IMR-90 (cell line): Measurements from ENCODE around the gene PXDC1. TPM values are rescaled to one million over a fixed set of nuclear protein-coding genes. Genes with fewer than 3 reads are reported as not detected.

Experiments
- ATAC-seq: fragments of 200-7000 bp; cut with Tn5 transposase; 2 replicates; pipeline ENCODE4 v1.9.1; 2020; ENCODE audit warnings: low read depth, mild to moderate bottlenecking, moderate library complexity
- BruUV-seq: library from RNA; stranded (reverse); fragments of 400-500 nt; replicated peaks from 2 replicates; lab custom pipeline; 2021; lab: Mats Ljungman, UMichigan
- CTCF ChIA-PET: fragments of 300-600 bp; formaldehyde crosslinking; extraction: SDS; loops from one replicate; lab custom pipeline; 2021; ENCODE audit warnings: antibody characterized with exemption; lab: Yijun Ruan, JAX
- POLR2A ChIA-PET: fragments of 300-600 bp; sonication (Branson Sonifier 250); formaldehyde crosslinking; loops from one replicate; lab custom pipeline; 2022; ENCODE audit warnings: antibody characterized with exemption; ENCODE audit not compliant: unreplicated experiment; lab: Charles Lee
- DNase-seq: peaks from one replicate; pipeline ENCODE4 v3.0.0; 2013
- H2AFZ ChIP-seq: replicated peaks from 2 replicates; pipeline ENCODE3; 2013; ENCODE audit warnings: low read length, mild to moderate bottlenecking; ENCODE audit not compliant: poor library complexity
- H2AK5ac ChIP-seq: 2 replicates; pipeline ENCODE4 v1.6.1; 2013; ENCODE audit warnings: low read depth, low read length, inconsistent platforms
- H2AK9ac ChIP-seq: replicated peaks from 2 replicates; pipeline ENCODE3; 2013; ENCODE audit warnings: mild to moderate bottlenecking, low read depth, low read length, moderate library complexity; ENCODE audit not compliant: poor library complexity
- H2BK120ac ChIP-seq: 2 replicates; pipeline ENCODE4 v1.6.1; 2013; ENCODE audit warnings: low read depth, low read length, inconsistent platforms
- H2BK15ac ChIP-seq: 3 replicates; pipeline ENCODE4 v1.6.1; 2013; ENCODE audit warnings: low read depth, low read length, inconsistent platforms
- H2BK20ac ChIP-seq: 2 replicates; pipeline ENCODE4 v1.6.1; 2013; ENCODE audit warnings: low read depth, mild to moderate bottlenecking, inconsistent platforms, low read length, moderate library complexity
- H2BK5ac ChIP-seq: 2 replicates; pipeline ENCODE4 v1.6.1; 2013; ENCODE audit warnings: mild to moderate bottlenecking, low read depth, low read length, inconsistent platforms; ENCODE audit not compliant: poor library complexity, severe bottlenecking
- H3K14ac ChIP-seq: replicated peaks from 2 replicates; pipeline ENCODE4 v1.6.1; 2013; ENCODE audit warnings: low read depth, low read length, inconsistent platforms
- H3K18ac ChIP-seq: 2 replicates; pipeline ENCODE4 v1.6.1; 2013; ENCODE audit warnings: low read depth, low read length, control low read depth
- H3K23ac ChIP-seq: 2 replicates; pipeline ENCODE4 v1.6.1; 2013; ENCODE audit warnings: low read depth, low read length, inconsistent platforms
- H3K27ac ChIP-seq: 2 replicates; pipeline ENCODE4 v1.5.1; 2013; ENCODE audit warnings: mild to moderate bottlenecking, control low read depth, low read length; ENCODE audit not compliant: insufficient read depth
- H3K27me3 ChIP-seq: 2 replicates; pipeline ENCODE4 v1.6.1; 2013; ENCODE audit warnings: low read length; ENCODE audit not compliant: control insufficient read depth, insufficient read depth
- H3K36me3 ChIP-seq: 2 replicates; pipeline ENCODE4 v1.6.1; 2013; ENCODE audit warnings: low read length, mixed read lengths; ENCODE audit not compliant: control insufficient read depth, insufficient read depth
- H3K4ac ChIP-seq: 2 replicates; pipeline ENCODE4 v1.6.1; 2013; ENCODE audit warnings: low read depth, low read length, inconsistent platforms
- H3K4me1 ChIP-seq: 2 replicates; pipeline ENCODE4 v1.6.1; 2013; ENCODE audit warnings: low read length, mixed read lengths; ENCODE audit not compliant: control insufficient read depth, insufficient read depth
- H3K4me2 ChIP-seq: 2 replicates; pipeline ENCODE4 v1.6.1; 2013; ENCODE audit warnings: low read depth, mild to moderate bottlenecking, control low read depth, low read length, moderate library complexity
- H3K4me3 ChIP-seq: 2 replicates; pipeline ENCODE4 v1.5.1; 2013; ENCODE audit warnings: low read depth, mild to moderate bottlenecking, control low read depth, low read length, moderate library complexity; ENCODE audit not compliant: insufficient read depth
- H3K56ac ChIP-seq: 2 replicates; pipeline ENCODE4 v1.6.1; 2013; ENCODE audit warnings: low read length, inconsistent platforms; ENCODE audit not compliant: insufficient read depth; ENCODE audit errors: extremely low read depth
- H3K79me1 ChIP-seq, 2 experiments: 2 replicates each; pipeline ENCODE4 v1.6.1; 2013; ENCODE audit warnings: low read length in 2 of 2, inconsistent platforms in 1 of 2, low read depth in 1 of 2
- H3K9ac ChIP-seq: 2 replicates; pipeline ENCODE4 v1.6.1; 2013; ENCODE audit warnings: low read depth, low read length, control low read depth
- H3K9me1 ChIP-seq: 2 replicates; pipeline ENCODE4 v1.6.1; 2013; ENCODE audit warnings: low read length, inconsistent platforms; ENCODE audit not compliant: insufficient read depth
- H3K9me3 ChIP-seq: 2 replicates; pipeline ENCODE4 v1.6.1; 2013; ENCODE audit warnings: low read length; ENCODE audit not compliant: control insufficient read depth, insufficient read depth
- H4K20me1 ChIP-seq: 2 replicates; pipeline ENCODE4 v1.6.1; 2013; ENCODE audit warnings: low read length, inconsistent platforms; ENCODE audit not compliant: insufficient read depth
- H4K5ac ChIP-seq: 2 replicates; pipeline ENCODE4 v1.6.1; 2013; ENCODE audit warnings: mild to moderate bottlenecking, low read depth, low read length, control low read depth
- H4K8ac ChIP-seq, 2 experiments: 2 replicates each; pipeline ENCODE4 v1.6.1; 2013; ENCODE audit warnings: low read depth in 2 of 2, low read length in 2 of 2, control low read depth in 1 of 2, inconsistent platforms in 1 of 2
- H4K91ac ChIP-seq: 2 replicates; pipeline ENCODE4 v1.6.1; 2013; ENCODE audit warnings: low read depth, low read length, inconsistent platforms; ENCODE audit not compliant: insufficient read depth
- BHLHE40 ChIP-seq: fragments of 150-350 bp; IDR thresholded peaks from 2 replicates; pipeline ENCODE4 v1.6.1; 2016; ENCODE audit warnings: mild to moderate bottlenecking, low read depth, low read length
- CEBPB ChIP-seq: IDR thresholded peaks from 2 replicates; pipeline ENCODE4 v1.6.1; 2012; ENCODE audit warnings: low read depth, low read length, improper control_type of control experiment
- CHD1 ChIP-seq: IDR thresholded peaks from 2 replicates; pipeline ENCODE4 v1.6.1; 2012; ENCODE audit warnings: low read depth, low read length, improper control_type of control experiment
- FOS ChIP-seq: fragments of 150-350 bp; IDR thresholded peaks from 2 replicates; pipeline ENCODE4 v1.6.1; 2016; ENCODE audit warnings: low read depth, low read length
- MAFK ChIP-seq: IDR thresholded peaks from 2 replicates; pipeline ENCODE4 v1.6.1; 2012; ENCODE audit warnings: low read depth, low read length, improper control_type of control experiment
- MAZ ChIP-seq: IDR thresholded peaks from 2 replicates; pipeline ENCODE4 v1.6.1; 2012; ENCODE audit warnings: low read depth, mild to moderate bottlenecking, low read length, improper control_type of control experiment, moderate library complexity, borderline replicate concordance
- MXI1 ChIP-seq: IDR thresholded peaks from 2 replicates; pipeline ENCODE4 v1.6.1; 2012; ENCODE audit warnings: low read depth, mild to moderate bottlenecking, low read length, moderate library complexity, borderline replicate concordance
- NFE2L2 ChIP-seq: fragments of 150-350 bp; IDR thresholded peaks from 2 replicates; pipeline ENCODE4 v1.6.1; 2016; ENCODE audit warnings: low read depth, mild to moderate bottlenecking, low read length
- POLR2A ChIP-seq: IDR thresholded peaks from 2 replicates; pipeline ENCODE4 v1.6.1; 2012; ENCODE audit warnings: mild to moderate bottlenecking, low read depth, low read length
- RAD21 ChIP-seq: IDR thresholded peaks from 2 replicates; pipeline ENCODE4 v1.6.1; 2012; ENCODE audit warnings: low read length, improper control_type of control experiment
- RCOR1 ChIP-seq: IDR thresholded peaks from 2 replicates; pipeline ENCODE4 v1.6.1; 2012; ENCODE audit warnings: mild to moderate bottlenecking, low read length, improper control_type of control experiment; ENCODE audit not compliant: insufficient replicate concordance
- SMC3 ChIP-seq: fragments of 150-350 bp; IDR thresholded peaks from 2 replicates; pipeline ENCODE4 v1.6.1; 2016; ENCODE audit warnings: low read depth, mild to moderate bottlenecking, antibody characterized with exemption, low read length, moderate library complexity
- USF2 ChIP-seq: fragments of 150-350 bp; IDR thresholded peaks from 2 replicates; pipeline ENCODE4 v1.6.1; 2017; ENCODE audit warnings: mild to moderate bottlenecking, antibody characterized with exemption, low read length, low read depth
- WGBS, 2 experiments: methylation state at CpG; one replicate each; pipeline versions ENCODE4 v1.1.5 to v1.1.7; 2013; ENCODE audit warnings: missing lambda C conversion rate in 2 of 2; ENCODE audit not compliant: insufficient read length in 1 of 2; ENCODE audit errors: extremely low coverage in 2 of 2; 5-methylcytosine and 5-hydroxymethylcytosine counted together
- dilution Hi-C: fragments of 300-500 bp; cut with HindIII; formaldehyde crosslinking; loops from one replicate; pipeline ENCODE4 v1.14.3; 2018; ENCODE audit warnings: low sequenced_read_pairs; ENCODE audit not compliant: unreplicated experiment
- in situ Hi-C: fragments of 300-500 bp; cut with MboI; formaldehyde crosslinking; loops from 3 replicates; pipeline ENCODE4 v1.14.3; 2019; ENCODE audit warnings: low sequenced_read_pairs, inconsistent platforms, mixed read lengths
- intact Hi-C: fragments of 100-400 bp; cut with micrococcal nuclease; formaldehyde crosslinking; loops from 2 replicates; pipeline ENCODE4 v1.10.0; 2022
- polyA plus RNA-seq, 3 experiments: library from polyadenylated mRNA; depleted of rRNA; stranded (reverse); fragments of >200 nt; gene quantifications; 2 replicates each; pipeline ENCODE4 v1.2.3, GENCODE V29; 2012; ENCODE audit warnings: low replicate concordance in 1 of 3
- total RNA-seq: library from RNA; depleted of rRNA; stranded (reverse); fragments of >200 nt; gene quantifications from 2 replicates; pipeline ENCODE4 v1.2.3, GENCODE V29; 2012
- TF ChIP-seq, protein P1 (sequence below): fragments of 150-350 bp; IDR thresholded peaks from 2 replicates; pipeline ENCODE4 v1.6.1; 2016; ENCODE audit warnings: low read depth, mild to moderate bottlenecking, low read length, moderate library complexity, borderline replicate concordance
- TF ChIP-seq, protein P2 (sequence below): conservative IDR thresholded peaks from 2 replicates; pipeline ENCODE4 v1.5.1; 2012; ENCODE audit warnings: mild to moderate bottlenecking, low read depth, low read length, improper control_type of control experiment

The PXDC1 gene
- total and polyA plus RNA-seq, 2 of the 4 experiments (the other 2 are of a cell fraction): 63.3 to 72.2 TPM

DNA sequence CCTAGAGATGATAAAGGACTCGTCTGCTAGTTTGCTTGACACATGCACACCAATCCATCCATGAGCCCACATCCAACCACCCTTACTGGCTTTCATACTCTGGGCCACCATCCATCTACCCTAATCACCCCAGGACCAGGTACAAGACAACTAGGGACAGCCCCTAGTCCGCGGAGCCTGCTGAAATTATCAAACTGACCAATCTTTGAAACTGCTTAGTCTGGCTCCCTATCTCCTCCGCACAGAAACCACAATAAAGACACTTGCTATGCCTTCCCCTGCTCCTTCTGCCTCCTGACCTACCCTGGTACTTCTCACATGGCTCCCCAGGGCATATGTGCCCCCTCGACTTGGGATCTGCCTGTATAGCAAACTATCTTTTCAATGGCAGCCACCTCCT is 33.1 kb downstream of the PXDC1 start:
- 96% methylated on average over 4 of the region's 5 CpGs; no CpG with 5 or more reads in 1 of the 2 experiments for WGBS, 2 experiments
- H2AK5ac ChIP-seq: no peak overlapping the region
- DNase-seq: no peak
- H3K4me2 ChIP-seq: no peak overlapping the region
- H4K20me1 ChIP-seq: peaks cover 22% of the 10 kb centered on the region
- peaks cover 4% of the 10 kb centered on the region; the same call in 1 of the 2 replicates for H3K9me1 ChIP-seq
- ATAC-seq: no peak
- H3K36me3 ChIP-seq: peaks cover 20% of the 10 kb centered on the region
- no peak overlapping the region for H3K4ac ChIP-seq
- in situ Hi-C loops (no loop called here), dilution Hi-C loops (no loop called here), intact Hi-C loops (no loop called here)
- H2BK15ac ChIP-seq: no peak overlapping the region
- H2BK5ac ChIP-seq: no peak overlapping the region
- H2BK20ac ChIP-seq: no peak overlapping the region
- H2BK120ac ChIP-seq: no peak overlapping the region
- H4K5ac ChIP-seq: no peak overlapping the region
- H4K91ac ChIP-seq: no peak overlapping the region
- H4K8ac ChIP-seq: no peak overlapping the region
- no peak overlapping the region for H3K18ac ChIP-seq
- H3K27ac ChIP-seq: no peak overlapping the region
- ChIA-PET POLR2A (no interaction called here), CTCF (no interaction called here)
- H3K9me3 ChIP-seq: peaks cover 4% of the 10 kb centered on the region
- no peak overlapping the region for H3K56ac ChIP-seq
- BruUV-seq: no TSS peak
- H3K4me1 ChIP-seq: no peaks in the 10 kb centered on the region
- no peak overlapping the region for H3K14ac ChIP-seq
- TF ChIP-seq USF2 (no peak), MXI1 (no peak), MAZ (no peak), POLR2A (no peak), SMC3 (no peak), CHD1 (no peak), MAFK (no peak), RCOR1 (no peak), RAD21 (no peak), CEBPB (no peak), BHLHE40 (no peak), FOS (no peak), NFE2L2 (no peak)
- TF ChIP-seq, protein P1, sequence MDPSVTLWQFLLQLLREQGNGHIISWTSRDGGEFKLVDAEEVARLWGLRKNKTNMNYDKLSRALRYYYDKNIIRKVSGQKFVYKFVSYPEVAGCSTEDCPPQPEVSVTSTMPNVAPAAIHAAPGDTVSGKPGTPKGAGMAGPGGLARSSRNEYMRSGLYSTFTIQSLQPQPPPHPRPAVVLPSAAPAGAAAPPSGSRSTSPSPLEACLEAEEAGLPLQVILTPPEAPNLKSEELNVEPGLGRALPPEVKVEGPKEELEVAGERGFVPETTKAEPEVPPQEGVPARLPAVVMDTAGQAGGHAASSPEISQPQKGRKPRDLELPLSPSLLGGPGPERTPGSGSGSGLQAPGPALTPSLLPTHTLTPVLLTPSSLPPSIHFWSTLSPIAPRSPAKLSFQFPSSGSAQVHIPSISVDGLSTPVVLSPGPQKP: no peak
- TF ChIP-seq, protein P2, sequence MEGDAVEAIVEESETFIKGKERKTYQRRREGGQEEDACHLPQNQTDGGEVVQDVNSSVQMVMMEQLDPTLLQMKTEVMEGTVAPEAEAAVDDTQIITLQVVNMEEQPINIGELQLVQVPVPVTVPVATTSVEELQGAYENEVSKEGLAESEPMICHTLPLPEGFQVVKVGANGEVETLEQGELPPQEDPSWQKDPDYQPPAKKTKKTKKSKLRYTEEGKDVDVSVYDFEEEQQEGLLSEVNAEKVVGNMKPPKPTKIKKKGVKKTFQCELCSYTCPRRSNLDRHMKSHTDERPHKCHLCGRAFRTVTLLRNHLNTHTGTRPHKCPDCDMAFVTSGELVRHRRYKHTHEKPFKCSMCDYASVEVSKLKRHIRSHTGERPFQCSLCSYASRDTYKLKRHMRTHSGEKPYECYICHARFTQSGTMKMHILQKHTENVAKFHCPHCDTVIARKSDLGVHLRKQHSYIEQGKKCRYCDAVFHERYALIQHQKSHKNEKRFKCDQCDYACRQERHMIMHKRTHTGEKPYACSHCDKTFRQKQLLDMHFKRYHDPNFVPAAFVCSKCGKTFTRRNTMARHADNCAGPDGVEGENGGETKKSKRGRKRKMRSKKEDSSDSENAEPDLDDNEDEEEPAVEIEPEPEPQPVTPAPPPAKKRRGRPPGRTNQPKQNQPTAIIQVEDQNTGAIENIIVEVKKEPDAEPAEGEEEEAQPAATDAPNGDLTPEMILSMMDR: no peak
- peaks cover 4 to 16% of the 10 kb centered on the region in 2 experiments for H3K79me1 ChIP-seq
- no peaks in the 10 kb centered on the region for H3K27me3 ChIP-seq
- H2AK9ac ChIP-seq: no peak overlapping the region
- no peak overlapping the region for H3K23ac ChIP-seq
- H3K9ac ChIP-seq: no peak overlapping the region
- no peak overlapping the region for H2AFZ ChIP-seq
- H3K4me3 ChIP-seq: no peak overlapping the region
